KOPT-K1 (cell line): ENCODE measurements around the gene ADAMTS12.

ENCODE experiments used
- H3K27ac ChIP-seq: fragments of 200-600 bp; sonication (generic); 2 replicates; pipeline ENCODE4 v1.5.1; 2016; ENCODE audit warnings: antibody characterized with exemption, mild to moderate bottlenecking, low read depth, low read length; ENCODE audit not compliant: poor library complexity, severe bottlenecking
- H3K36me3 ChIP-seq: fragments of 200-600 bp; sonication (generic); 2 replicates; pipeline ENCODE4 v1.5.1; 2017; ENCODE audit warnings: antibody characterized with exemption, mild to moderate bottlenecking, low read length, moderate library complexity; ENCODE audit not compliant: insufficient read depth
- H3K9me3 ChIP-seq: fragments of 200-600 bp; sonication (generic); 2 replicates; pipeline ENCODE4 v1.5.1; 2017; ENCODE audit warnings: antibody characterized with exemption, low read length, mild to moderate bottlenecking; ENCODE audit not compliant: insufficient read depth, poor library complexity, severe bottlenecking

Gene ADAMTS12

DNA sequence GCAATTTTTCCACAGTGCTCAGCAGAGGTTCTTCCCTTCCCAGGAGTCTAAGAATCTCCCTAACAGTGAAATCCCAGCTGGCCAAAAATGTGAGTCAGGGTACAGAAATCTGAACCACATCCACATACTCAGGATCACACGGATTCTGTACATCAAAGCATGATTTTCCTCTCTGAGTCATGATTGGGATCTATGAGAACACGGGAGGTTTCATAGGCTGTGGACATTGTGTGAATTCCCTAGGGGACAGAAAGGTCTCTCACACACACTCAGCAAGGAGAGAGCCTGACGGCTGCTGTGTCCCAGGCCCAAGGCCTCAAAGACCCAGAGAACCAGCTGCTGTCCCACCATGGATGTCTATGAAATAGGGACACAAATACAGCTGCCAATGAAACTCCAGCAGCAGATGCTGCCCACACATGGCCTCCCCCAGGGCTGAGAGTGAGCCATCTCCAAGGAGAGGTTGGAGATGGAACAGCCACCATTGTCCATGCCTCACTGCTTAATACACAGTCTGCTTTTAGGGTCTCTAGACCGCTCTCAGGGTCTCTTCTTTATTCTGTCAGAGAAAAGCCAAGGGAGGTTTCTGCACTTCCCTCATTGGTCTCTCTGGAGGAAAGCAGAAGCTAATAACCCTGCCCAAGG is 102.7 kb downstream of the ADAMTS12 start:
- H3K9me3 ChIP-seq, result peaks cover 12% of the 10 kb centered on the region
- H3K36me3 ChIP-seq, result no peaks in the 10 kb centered on the region
- H3K27ac ChIP-seq, result no peak overlapping the region

DNA sequence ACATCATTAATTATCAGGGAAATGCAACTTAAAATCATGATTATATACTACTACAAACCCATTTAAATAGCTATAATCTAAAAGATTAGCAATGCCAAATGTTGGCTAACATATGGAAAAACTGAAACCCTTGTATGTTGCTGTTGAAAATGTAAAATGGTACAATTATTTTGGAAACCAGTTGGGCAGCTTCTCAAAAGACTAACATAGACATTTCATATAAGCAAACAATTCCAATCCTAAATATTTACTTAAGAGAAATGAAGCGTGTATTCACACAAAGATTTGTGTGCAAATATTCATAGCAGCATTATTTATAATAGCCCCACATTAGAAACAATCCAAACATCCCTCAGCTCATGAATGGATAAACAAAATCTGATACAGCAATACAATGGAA is 106.2 kb downstream of the ADAMTS12 start:
- Histone ChIP-seq H3K27ac (no peak overlapping the region), H3K9me3 (peaks cover 12% of the 10 kb centered on the region), H3K36me3 (no peaks in the 10 kb centered on the region)

DNA sequence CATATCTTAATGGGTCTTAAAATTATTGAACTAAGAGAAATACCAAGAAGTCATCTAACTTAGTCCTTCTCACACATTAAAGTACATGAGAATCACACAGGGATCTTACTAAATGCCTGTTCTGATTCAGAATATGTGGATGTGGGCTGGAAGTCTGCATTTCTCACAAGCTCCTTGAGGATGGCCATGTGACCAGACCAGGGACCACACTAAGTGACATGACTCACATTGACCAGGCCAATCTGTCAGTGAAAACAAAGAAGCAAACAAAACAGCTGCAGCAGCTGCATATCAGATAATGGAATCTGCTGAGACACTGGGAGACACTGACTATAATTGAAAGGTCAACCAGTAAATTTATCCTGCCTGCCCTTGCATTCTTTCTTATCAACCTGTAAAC is 110.5 kb downstream of the ADAMTS12 start:
- Histone ChIP-seq H3K9me3 (peaks cover 7% of the 10 kb centered on the region), H3K27ac (no peak overlapping the region), H3K36me3 (no peaks in the 10 kb centered on the region)

DNA sequence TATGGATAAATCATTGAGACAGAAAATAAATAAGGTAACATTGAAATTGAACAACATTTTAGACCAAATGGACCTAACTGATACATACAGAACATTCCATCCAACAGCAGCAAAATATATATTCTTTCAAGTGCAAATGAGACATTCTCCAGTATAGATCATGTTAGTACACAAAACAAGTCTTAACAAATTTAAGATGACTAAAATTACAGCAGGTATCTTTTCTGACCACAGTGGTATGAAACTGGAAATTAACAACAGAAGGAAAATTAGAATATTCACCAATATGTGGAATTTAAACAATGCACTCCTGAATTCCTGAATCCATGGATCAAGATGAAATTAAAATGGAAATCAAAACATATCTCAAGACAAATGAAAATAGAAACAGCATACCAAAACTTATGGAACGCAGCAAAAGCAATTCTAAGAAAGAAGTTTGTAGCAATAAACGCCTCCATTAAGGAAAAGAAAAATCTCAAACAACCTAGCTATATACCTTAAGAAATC is 115.6 kb downstream of the ADAMTS12 start:
- Histone ChIP-seq H3K9me3 (no peaks in the 10 kb centered on the region), H3K27ac (no peak overlapping the region), H3K36me3 (no peaks in the 10 kb centered on the region)

DNA sequence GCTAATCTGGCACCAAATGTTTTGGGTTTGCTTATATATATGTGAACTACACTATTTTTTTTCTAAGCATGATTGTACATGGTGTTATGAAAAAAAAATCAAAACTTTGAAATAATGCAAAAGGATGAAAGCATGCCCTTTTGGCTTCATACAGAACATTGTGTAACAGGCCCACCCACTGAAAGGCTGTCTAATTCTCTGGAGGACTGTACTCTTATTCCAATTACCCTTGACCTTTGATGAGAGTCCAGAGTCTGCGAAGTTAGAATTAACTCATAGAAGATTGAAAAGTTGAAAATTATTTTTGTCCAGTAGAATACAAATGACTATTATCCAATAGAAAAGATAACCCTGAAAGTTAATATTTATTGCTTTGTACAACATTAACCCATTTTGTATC is 117.4 kb downstream of the ADAMTS12 start:
- Histone ChIP-seq H3K27ac (no peak overlapping the region), H3K36me3 (no peaks in the 10 kb centered on the region), H3K9me3 (no peaks in the 10 kb centered on the region)

DNA sequence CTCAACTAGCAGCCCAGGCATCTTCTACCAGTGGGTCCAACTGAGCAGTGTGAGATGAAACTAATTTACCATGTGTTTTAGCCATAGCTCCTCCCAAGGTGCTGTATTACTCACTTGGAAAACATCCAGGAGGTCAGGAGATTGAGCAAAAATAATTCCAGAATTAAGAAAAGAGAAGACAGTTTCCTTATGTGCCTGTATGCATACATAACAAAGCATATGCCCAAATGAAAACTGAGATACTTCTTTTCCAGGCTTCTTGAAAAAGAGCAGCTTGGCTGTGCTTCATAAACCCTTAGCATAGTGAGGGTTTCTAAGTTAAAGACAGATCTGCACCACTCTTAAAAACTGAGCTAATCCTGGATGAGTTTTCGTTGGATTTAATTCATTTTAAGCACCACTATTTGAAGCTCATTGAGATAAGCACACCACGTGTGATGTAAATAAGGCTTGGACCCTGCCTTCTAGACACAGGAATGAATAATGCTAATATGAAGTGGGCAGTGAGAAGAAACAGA is 119.4 kb downstream of the ADAMTS12 start:
- H3K27ac ChIP-seq, result no peak overlapping the region

DNA sequence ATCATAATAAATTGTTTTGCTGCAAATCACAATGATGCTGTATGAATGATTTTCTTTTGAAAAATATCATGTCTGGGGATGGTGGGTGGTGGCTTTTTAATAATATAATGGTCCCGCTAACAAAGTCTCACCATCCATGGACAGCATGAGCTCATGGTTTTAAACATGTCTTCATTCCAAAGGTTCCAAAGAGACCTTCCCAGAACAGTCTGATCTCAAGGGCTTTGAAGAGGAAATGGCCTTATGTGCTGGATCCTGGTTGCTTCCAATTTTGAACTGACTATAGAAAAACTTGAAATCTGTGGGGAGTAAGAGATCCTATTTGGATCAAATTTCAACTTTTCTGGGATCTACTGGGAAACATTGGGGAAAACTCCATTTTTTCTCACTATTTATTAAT is 121.8 kb downstream of the ADAMTS12 start:
- Histone ChIP-seq H3K27ac (no peak overlapping the region), H3K36me3 (no peaks in the 10 kb centered on the region), H3K9me3 (no peaks in the 10 kb centered on the region)

More for the DNA sequence above, 119.4 kb downstream of the ADAMTS12 start:
- Histone ChIP-seq H3K36me3 (no peaks in the 10 kb centered on the region), H3K9me3 (no peaks in the 10 kb centered on the region)

DNA sequence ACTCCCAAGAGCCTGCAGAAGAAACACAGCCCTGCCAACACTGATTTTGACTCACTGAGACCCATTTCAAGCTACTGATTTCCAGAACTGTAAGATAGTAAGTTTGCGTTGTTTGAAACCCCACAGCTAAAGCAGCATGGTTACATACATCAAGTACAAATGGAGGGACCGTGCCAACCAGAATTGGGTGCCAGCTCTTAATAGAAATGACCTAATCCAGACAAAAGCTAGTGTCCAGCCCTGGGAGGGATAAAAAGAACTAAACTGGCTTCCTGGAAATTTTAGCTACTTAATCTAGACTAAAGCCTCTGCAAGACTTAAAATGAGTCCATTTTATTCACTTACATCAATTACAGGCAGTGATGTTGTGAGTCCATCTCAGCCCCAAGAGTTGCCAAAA is 122.6 kb downstream of the ADAMTS12 start:
- no peaks in the 10 kb centered on the region for H3K9me3 ChIP-seq
- no peak overlapping the region for H3K27ac ChIP-seq
- H3K36me3 ChIP-seq, result no peaks in the 10 kb centered on the region

DNA sequence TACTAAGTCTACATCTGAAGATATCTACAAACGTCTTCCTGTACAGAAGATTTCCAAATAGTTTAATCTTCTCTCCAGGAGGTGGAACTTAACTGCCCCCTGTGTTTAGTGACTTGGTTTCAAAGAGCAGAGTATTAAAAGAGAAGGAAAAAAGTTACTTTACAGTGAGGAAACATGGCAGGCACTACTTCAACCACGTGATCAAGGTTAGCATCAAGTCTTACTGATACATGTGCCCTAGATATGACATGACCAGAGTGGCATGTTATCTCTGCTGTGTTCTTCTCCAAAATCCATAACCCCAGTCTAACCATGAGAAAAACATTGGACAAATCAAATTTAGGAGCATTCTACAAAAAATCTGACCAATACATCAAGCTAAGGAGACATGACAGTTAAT is 125.8 kb downstream of the ADAMTS12 start:
- Histone ChIP-seq H3K27ac (no peak overlapping the region), H3K9me3 (no peaks in the 10 kb centered on the region), H3K36me3 (no peaks in the 10 kb centered on the region)

DNA sequence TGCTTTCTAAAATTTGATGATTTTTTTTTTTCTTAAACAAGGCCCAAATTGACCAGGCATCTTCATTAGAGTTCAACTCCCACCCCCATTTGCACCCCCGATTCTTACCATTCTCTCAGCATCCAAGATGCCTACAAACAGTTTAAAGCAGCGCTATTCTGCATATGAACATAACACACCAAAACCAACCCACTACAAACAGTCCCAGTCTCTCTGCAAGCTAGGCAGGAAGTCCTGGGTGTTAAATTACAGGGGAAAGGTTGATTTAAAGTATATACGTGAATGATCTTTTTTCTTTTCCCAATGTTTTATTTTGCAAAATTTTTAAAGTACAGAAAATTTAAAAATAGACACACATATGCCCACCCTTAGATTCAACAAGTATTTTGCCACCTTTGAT is 127.0 kb downstream of the ADAMTS12 start:
- H3K27ac ChIP-seq, result no peak overlapping the region
- no peaks in the 10 kb centered on the region for H3K9me3 ChIP-seq
- no peaks in the 10 kb centered on the region for H3K36me3 ChIP-seq

DNA sequence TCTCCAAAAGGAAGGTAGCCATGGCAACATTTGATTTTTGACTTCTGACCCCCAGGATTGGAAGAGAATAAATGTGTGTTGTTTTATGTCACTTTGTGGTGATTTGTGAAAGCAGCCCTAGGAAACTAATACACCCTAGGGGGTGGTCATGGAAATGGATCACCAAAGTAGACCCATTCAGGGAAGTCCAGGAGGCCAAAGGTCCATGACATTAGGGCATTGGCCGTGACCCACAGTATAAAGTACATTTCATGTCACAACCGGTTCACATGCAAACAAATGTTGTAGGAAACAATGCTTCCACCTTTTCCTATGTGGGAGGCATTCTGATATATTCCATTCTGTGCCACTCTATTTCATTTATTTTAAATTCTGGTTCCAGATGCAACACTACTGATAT is 128.4 kb downstream of the ADAMTS12 start:
- H3K27ac ChIP-seq, result no peak overlapping the region

DNA sequence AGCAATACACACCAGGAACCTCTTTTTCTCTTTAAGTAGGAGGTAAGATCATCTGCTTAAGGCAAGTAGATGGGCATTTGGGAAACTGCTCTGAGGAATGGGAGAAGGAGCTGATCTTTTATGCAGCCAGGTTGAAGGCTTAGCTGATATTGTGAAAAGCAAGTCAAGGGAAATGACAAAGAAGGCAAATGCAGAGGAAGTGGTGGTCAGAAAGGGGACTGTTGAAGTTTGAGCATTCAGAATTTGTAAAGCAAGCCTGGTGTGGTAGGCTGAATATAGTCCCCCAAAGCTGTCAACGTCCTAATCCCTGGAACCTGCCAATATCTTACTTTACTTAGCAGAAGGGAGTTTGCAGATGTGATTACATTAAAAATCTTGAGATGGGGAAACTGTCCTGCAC is 128.9 kb downstream of the ADAMTS12 start:
- Histone ChIP-seq H3K27ac (no peak overlapping the region), H3K36me3 (no peaks in the 10 kb centered on the region), H3K9me3 (no peaks in the 10 kb centered on the region)

More for the DNA sequence above, 128.4 kb downstream of the ADAMTS12 start:
- Histone ChIP-seq H3K9me3 (no peaks in the 10 kb centered on the region), H3K36me3 (no peaks in the 10 kb centered on the region)

DNA sequence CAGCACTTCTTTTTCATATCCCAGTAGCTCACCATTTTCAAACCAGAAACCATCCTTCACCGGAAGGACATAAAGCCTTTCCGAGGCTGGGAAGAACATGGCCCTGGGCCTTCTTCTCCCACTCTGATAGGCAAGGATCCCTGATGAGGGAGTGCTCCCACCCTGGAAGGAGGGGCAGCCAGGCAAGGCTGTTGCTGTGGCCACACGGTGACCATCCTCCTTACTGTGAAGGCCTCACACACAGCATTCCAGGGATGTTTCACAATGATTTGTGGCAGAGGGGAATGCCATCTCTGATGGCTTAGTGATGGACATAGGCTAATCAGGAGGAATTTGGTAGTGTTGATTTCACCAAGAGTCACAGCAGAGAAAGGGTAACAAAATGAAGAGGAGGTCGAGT is 130.7 kb downstream of the ADAMTS12 start:
- Histone ChIP-seq H3K36me3 (no peaks in the 10 kb centered on the region), H3K27ac (no peak overlapping the region), H3K9me3 (no peaks in the 10 kb centered on the region)

DNA sequence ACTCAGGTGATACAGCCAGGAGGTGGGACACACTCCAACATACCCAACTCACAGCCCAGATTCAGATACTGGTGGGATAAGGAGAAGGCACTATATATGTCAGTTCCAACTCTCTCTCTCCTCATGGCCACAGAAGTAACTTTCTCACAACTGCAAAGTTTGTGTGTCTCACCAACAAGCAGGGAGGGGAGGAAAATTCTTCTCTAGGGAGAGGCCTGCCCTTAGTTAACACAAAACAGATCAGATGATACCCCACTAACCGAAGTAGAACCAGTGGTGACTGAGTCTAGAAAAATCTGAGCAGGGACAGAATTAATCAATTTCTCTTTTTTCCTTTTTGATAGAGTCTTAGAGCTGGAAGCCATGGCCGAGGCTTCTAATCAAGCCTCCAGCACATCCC is 133.1 kb downstream of the ADAMTS12 start:
- H3K9me3 ChIP-seq, result no peaks in the 10 kb centered on the region

DNA sequence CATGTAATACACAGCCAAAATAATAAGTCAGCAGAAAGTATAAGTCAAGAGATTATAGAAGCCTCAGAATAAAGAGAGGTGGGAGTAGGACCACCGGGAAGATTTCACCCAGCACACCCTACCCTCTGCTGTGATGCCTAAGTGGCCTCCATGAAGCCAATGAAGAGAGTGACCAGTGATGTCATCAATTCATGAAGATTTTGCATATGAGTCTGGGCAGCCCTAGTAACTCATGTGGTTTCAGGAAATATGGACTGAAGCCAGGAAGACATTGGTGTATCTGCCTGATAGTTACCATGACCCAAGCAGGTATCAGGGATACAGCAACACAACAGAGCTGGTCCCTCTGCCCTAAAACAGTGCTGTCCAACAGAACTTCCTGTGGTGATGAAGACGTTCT is 135.3 kb downstream of the ADAMTS12 start:
- Histone ChIP-seq H3K36me3 (no peaks in the 10 kb centered on the region), H3K9me3 (no peaks in the 10 kb centered on the region), H3K27ac (no peak overlapping the region)

More for the DNA sequence above, 133.1 kb downstream of the ADAMTS12 start:
- no peaks in the 10 kb centered on the region for H3K36me3 ChIP-seq
- H3K27ac ChIP-seq, result no peak overlapping the region

DNA sequence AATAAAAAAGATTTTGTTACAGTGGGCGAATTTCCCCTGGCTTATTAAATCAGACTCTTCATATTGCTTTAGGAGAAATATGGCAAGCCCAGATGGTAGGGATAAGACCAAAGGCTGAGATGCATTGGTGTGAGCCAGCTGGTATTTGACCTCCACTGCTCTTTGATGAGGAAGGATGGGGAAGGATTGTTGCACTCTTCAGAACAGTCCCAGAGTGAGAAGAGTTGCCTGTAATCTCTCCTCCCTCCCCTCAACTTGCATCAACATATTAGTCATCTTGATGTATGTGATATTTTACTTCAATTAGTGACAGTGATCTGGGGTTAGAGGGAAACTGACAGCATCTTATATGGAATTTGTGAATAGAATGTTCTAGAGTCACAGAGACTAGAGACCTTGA is 136.6 kb downstream of the ADAMTS12 start:
- H3K36me3 ChIP-seq, result no peaks in the 10 kb centered on the region
- H3K27ac ChIP-seq, result no peak overlapping the region
- no peaks in the 10 kb centered on the region for H3K9me3 ChIP-seq
